ENCODE results near the gene HAGHL. TPM values are rescaled to one million over a fixed set of nuclear protein-coding genes. Genes with fewer than 3 reads are reported as not detected.

Gene HAGHL
- total and polyA plus RNA-seq, 2 of the 8 experiments (the other 6 are each of a cell fraction or from before 2014, with no cell fraction given): 26.6 to 26.9 TPM

DNA sequence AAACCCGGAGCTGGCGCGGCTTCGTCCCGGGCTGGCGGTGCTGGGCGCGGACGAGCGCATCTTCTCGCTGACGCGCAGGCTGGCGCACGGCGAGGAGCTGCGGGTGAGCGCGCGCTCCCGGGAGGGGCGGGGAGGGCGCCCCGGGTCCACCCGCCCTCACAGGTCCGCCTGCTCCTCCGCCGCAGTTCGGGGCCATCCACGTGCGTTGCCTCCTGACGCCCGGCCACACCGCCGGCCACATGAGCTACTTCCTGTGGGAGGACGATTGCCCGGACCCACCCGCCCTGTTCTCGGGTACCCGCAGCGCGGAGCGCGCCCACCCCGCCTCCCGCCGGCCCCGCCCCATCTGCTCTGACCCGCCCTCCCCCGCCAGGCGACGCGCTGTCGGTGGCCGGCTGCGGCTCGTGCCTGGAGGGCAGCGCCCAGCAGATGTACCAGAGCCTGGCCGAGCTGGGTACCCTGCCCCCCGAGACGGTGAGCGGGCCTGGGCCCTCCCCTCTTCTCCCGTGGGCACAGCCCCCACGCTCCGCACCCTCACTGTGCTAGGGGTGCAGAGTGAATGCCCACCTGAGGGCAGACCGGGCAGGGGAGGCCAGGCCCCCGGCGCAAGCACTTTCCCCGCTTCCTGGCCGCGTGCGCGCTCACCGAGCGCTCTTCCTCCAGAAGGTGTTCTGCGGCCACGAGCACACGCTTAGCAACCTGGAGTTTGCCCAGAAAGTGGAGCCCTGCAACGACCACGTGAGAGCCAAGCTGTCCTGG is 1.4 kb downstream of the HAGHL start (continued):
- TF ChIP-seq, protein P1, sequence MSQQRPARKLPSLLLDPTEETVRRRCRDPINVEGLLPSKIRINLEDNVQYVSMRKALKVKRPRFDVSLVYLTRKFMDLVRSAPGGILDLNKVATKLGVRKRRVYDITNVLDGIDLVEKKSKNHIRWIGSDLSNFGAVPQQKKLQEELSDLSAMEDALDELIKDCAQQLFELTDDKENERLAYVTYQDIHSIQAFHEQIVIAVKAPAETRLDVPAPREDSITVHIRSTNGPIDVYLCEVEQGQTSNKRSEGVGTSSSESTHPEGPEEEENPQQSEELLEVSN (IDR thresholded peaks at IDR 0.05): peak; percentile 50
- TF ChIP-seq JUN (IDR thresholded peaks at IDR 0.05; ENCODE audit: low read depth, low read length): no peak
- no peak for TF ChIP-seq ASH2L (IDR thresholded peaks at IDR 0.05; ENCODE audit: low read length)
- no peak for TF ChIP-seq YY1 (IDR thresholded peaks at IDR 0.05; ENCODE audit: low read depth, low read length)
- TF ChIP-seq EP300 (IDR thresholded peaks at IDR 0.05; ENCODE audit: borderline replicate concordance in 1 of 2, low read depth in 2 of 2, low read length in 2 of 2): no peak
- no peak for TF ChIP-seq RAD21 (IDR thresholded peaks at IDR 0.05 in 1 of 2, conservative IDR thresholded peaks at IDR 0.05 in 1 of 2; ENCODE audit: low read depth in 2 of 2, low read length in 2 of 2)
- TF ChIP-seq SUZ12 (IDR thresholded peaks at IDR 0.05; ENCODE audit: low read length): no peak
- TF ChIP-seq GABPA (IDR thresholded peaks at IDR 0.05; ENCODE audit: borderline replicate concordance, insufficient read depth, low read length): 0 out of 2 replicates have a peak, but pooled peaks have one; percentile 2
- no peak for TF ChIP-seq CREB1 (IDR thresholded peaks at IDR 0.05)
- TF ChIP-seq SAP30 (IDR thresholded peaks at IDR 0.05; ENCODE audit: insufficient read depth, insufficient replicate concordance, low read length): no peak
- TF ChIP-seq SP1 (IDR thresholded peaks at IDR 0.05; ENCODE audit: low read depth, low read length): no peak
- no peak for TF ChIP-seq BRCA1 (IDR thresholded peaks at IDR 0.05; ENCODE audit: low read depth, low read length)
- no peak for TF ChIP-seq SP4 (IDR thresholded peaks at IDR 0.05; ENCODE audit: low read length)
- no peak for TF ChIP-seq BACH1 (IDR thresholded peaks at IDR 0.05; ENCODE audit: low read length)
- no peak for TF ChIP-seq GTF2F1 (IDR thresholded peaks at IDR 0.05; ENCODE audit: borderline replicate concordance, low read depth, low read length)
- TF ChIP-seq CHD1 (IDR thresholded peaks at IDR 0.05; ENCODE audit: low read depth, low read length): no peak
- no peak for TF ChIP-seq EGR1 (IDR thresholded peaks at IDR 0.05; ENCODE audit: borderline replicate concordance, low read depth, low read length)
- no peak for TF ChIP-seq CTCF (IDR thresholded peaks at IDR 0.05; ENCODE audit: control extremely low read depth in 1 of 3, insufficient read depth in 1 of 3, low read depth in 1 of 3, low read length in 3 of 3)
- TF ChIP-seq SP2 (IDR thresholded peaks at IDR 0.05; ENCODE audit: low read length): no peak

Data from H1 (cell line).